ENCODE data around the gene DDR1.

Gene DDR1

DNA sequence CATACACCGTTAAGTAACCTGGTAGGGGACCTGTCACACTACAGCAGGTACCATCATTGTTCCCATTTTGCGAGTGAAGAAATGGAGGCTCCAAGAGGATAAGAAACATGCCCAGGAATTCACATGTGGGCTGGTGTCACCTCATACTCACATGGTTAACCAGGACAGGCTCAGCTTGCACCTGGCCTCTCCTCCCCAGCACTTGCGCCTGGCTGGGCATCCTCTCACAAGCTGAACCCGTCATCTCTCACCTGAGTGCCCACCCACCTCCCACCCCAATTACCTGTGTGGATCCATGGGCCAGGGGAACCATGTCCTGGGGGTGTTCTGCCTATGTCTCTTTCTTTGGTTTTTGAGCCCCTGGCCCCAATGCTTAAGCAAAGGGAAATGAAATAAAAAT, 46.2 kb downstream of the DDR1 start:
- Histone ChIP-seq H3K4me1 (ENCODE audit: control insufficient read depth in 5 of 5, insufficient read depth in 5 of 5, low read length in 5 of 5) (no peaks in the 10 kb centered on the region), H3K36me3 (ENCODE audit: control insufficient read depth in 5 of 5, insufficient read depth in 5 of 5, low read length in 5 of 5) (peaks cover 0 to 17% (median 14%) of the 10 kb centered on the region in 5 donors), H3K27me3 (ENCODE audit: control insufficient read depth in 5 of 5, insufficient read depth in 4 of 5, low read length in 5 of 5) (no peaks in the 10 kb centered on the region), H3K27ac (ENCODE audit: low read depth, low read length) (no peak overlapping the region), H3K9me3 (ENCODE audit: control insufficient read depth in 5 of 5, low read length in 5 of 5) (peaks cover 4 to 11% (median 9%) of the 10 kb centered on the region in 5 donors), H3K9ac (ENCODE audit: low read length in 5 of 5) (no peak overlapping the region), H3K4me3 (ENCODE audit: low read depth in 1 of 5, low read length in 5 of 5) (no peak overlapping the region)

DNA sequence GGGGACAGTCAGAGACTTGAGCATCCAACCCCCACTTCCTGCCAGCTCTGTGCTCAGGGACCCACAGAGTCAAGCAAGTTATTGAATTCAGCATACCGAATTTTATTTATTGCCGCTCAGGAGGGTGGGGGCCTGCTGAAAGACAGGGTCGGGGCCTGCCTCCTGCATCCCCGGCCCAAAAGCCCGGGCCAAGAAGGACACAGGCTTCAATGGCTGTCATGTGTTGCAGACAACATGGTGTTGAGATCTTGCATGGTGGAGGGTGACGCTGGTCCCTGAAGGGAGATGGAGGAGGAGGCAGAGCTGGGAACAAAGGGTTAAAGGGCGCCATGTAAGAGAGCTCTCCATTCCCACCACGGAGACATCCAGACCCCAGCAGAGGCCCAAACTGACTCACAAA, 47.0 kb downstream of the DDR1 start:
- H3K36me3 ChIP-seq (ENCODE audit: control insufficient read depth in 5 of 5, insufficient read depth in 5 of 5, low read length in 5 of 5), result peaks cover 0 to 9% (median 6%) of the 10 kb centered on the region in 5 donors
- H3K9ac ChIP-seq (ENCODE audit: low read length in 5 of 5), result no peak overlapping the region
- no peak overlapping the region for H3K4me3 ChIP-seq (ENCODE audit: low read depth in 1 of 5, low read length in 5 of 5)
- H3K27ac ChIP-seq (ENCODE audit: low read depth, low read length), result no peak overlapping the region
- H3K9me3 ChIP-seq (ENCODE audit: control insufficient read depth in 5 of 5, low read length in 5 of 5), result peaks cover 4 to 11% (median 9%) of the 10 kb centered on the region in 5 donors
- H3K4me1 ChIP-seq (ENCODE audit: control insufficient read depth in 5 of 5, insufficient read depth in 5 of 5, low read length in 5 of 5), result no peaks in the 10 kb centered on the region
- H3K27me3 ChIP-seq (ENCODE audit: control insufficient read depth in 5 of 5, insufficient read depth in 4 of 5, low read length in 5 of 5), result no peaks in the 10 kb centered on the region

- peaks cover 4 to 11% (median 9%) of the 10 kb centered on the region in 5 donors for H3K9me3 ChIP-seq (ENCODE audit: control insufficient read depth in 5 of 5, low read length in 5 of 5)
- H3K4me3 ChIP-seq (ENCODE audit: low read depth in 1 of 5, low read length in 5 of 5), result no peak within 1 kb of the TSS
- H3K27ac ChIP-seq (ENCODE audit: low read depth, low read length), result no peak within 1 kb of the TSS
- H3K27me3 ChIP-seq (ENCODE audit: control insufficient read depth in 5 of 5, insufficient read depth in 4 of 5, low read length in 5 of 5), result peaks cover 0 to 4% (median 0%) of the 10 kb centered on the region in 5 donors
- H3K9ac ChIP-seq (ENCODE audit: low read length in 5 of 5), result no peak within 1 kb of the TSS
- peaks cover 0 to 1% (median 0%) of the 10 kb centered on the region in 5 donors for H3K36me3 ChIP-seq (ENCODE audit: control insufficient read depth in 5 of 5, insufficient read depth in 5 of 5, low read length in 5 of 5)
- no peaks in the 10 kb centered on the region for H3K4me1 ChIP-seq (ENCODE audit: control insufficient read depth in 5 of 5, insufficient read depth in 5 of 5, low read length in 5 of 5)
Observed at GRCh38 chr6:30931969-30932645, 47.8 kb downstream of the DDR1 start, which contains the start of gene SFTA2. SFTA2 (minus strand) TSS chr6:30932170; CDS start chr6:30932096, 74 bp downstream.

GRCh38 chr6:30932665-30933365, 48.5 kb downstream of the DDR1 start:
- Histone ChIP-seq H3K27me3 (ENCODE audit: control insufficient read depth in 5 of 5, insufficient read depth in 4 of 5, low read length in 5 of 5) (peaks cover 0 to 8% (median 4%) of the 10 kb centered on the region in 5 donors), H3K27ac (ENCODE audit: low read depth, low read length) (no peak overlapping the region), H3K36me3 (ENCODE audit: control insufficient read depth in 5 of 5, insufficient read depth in 5 of 5, low read length in 5 of 5) (no peaks in the 10 kb centered on the region), H3K4me3 (ENCODE audit: low read depth in 1 of 5, low read length in 5 of 5) (no peak overlapping the region), H3K4me1 (ENCODE audit: control insufficient read depth in 5 of 5, insufficient read depth in 5 of 5, low read length in 5 of 5) (no peaks in the 10 kb centered on the region), H3K9me3 (ENCODE audit: control insufficient read depth in 5 of 5, low read length in 5 of 5) (peaks cover 4 to 11% (median 9%) of the 10 kb centered on the region in 5 donors), H3K9ac (ENCODE audit: low read length in 5 of 5) (no peak overlapping the region)

- Histone ChIP-seq H3K9me3 (ENCODE audit: control insufficient read depth in 5 of 5, low read length in 5 of 5) (no peaks in the 10 kb centered on the region), H3K4me3 (ENCODE audit: low read depth in 1 of 5, low read length in 5 of 5) (no peak overlapping the region), H3K9ac (ENCODE audit: low read length in 5 of 5) (no peak overlapping the region), H3K27me3 (ENCODE audit: control insufficient read depth in 5 of 5, insufficient read depth in 4 of 5, low read length in 5 of 5) (peaks cover 0 to 21% (median 15%) of the 10 kb centered on the region in 5 donors), H3K27ac (ENCODE audit: low read depth, low read length) (no peak overlapping the region), H3K4me1 (ENCODE audit: control insufficient read depth in 5 of 5, insufficient read depth in 5 of 5, low read length in 5 of 5) (no peaks in the 10 kb centered on the region), H3K36me3 (ENCODE audit: control insufficient read depth in 5 of 5, insufficient read depth in 5 of 5, low read length in 5 of 5) (no peaks in the 10 kb centered on the region)
Observed at GRCh38 chr6:30935018-30935417, 50.7 kb downstream of the DDR1 start.

DNA sequence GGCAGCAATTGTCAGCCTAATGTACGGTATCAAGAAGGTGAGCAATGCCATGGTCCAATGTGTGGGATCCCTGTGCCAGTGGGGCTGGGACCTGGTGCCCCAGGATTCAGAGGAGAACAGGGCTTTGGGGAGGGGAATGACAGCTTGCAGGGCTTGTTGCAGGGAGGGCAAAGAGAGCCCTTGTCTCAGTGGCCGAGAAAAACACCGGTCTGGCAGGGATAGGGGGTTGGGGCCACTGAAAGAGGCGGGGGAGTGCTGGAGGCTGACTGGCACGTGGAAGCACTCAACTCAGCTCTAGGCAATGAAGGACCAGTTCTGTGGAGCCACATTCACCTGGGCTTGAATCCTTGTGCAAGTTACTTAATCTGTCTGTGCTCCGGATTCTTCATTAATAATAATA, 52.9 kb downstream of the DDR1 start:
- H3K9ac ChIP-seq (ENCODE audit: low read length in 5 of 5), result no peak overlapping the region
- H3K9me3 ChIP-seq (ENCODE audit: control insufficient read depth in 5 of 5, low read length in 5 of 5), result no peaks in the 10 kb centered on the region
- no peak overlapping the region for H3K27ac ChIP-seq (ENCODE audit: low read depth, low read length)
- no peaks in the 10 kb centered on the region for H3K36me3 ChIP-seq (ENCODE audit: control insufficient read depth in 5 of 5, insufficient read depth in 5 of 5, low read length in 5 of 5)
- peaks cover 0 to 30% (median 15%) of the 10 kb centered on the region in 5 donors for H3K27me3 ChIP-seq (ENCODE audit: control insufficient read depth in 5 of 5, insufficient read depth in 4 of 5, low read length in 5 of 5)
- H3K4me1 ChIP-seq (ENCODE audit: control insufficient read depth in 5 of 5, insufficient read depth in 5 of 5, low read length in 5 of 5), result peaks cover 0 to under 1% (median 0%) of the 10 kb centered on the region in 5 donors
- H3K4me3 ChIP-seq (ENCODE audit: low read depth in 1 of 5, low read length in 5 of 5), result no peak overlapping the region

- Histone ChIP-seq H3K36me3 (ENCODE audit: control insufficient read depth in 5 of 5, insufficient read depth in 5 of 5, low read length in 5 of 5) (no peaks in the 10 kb centered on the region), H3K9ac (ENCODE audit: low read length in 5 of 5) (peak overlapping the region in 1 of 5 donors; percentile 7), H3K9me3 (ENCODE audit: control insufficient read depth in 5 of 5, low read length in 5 of 5) (no peaks in the 10 kb centered on the region), H3K4me3 (ENCODE audit: low read depth in 1 of 5, low read length in 5 of 5) (no peak overlapping the region), H3K27ac (ENCODE audit: low read depth, low read length) (no peak overlapping the region), H3K4me1 (ENCODE audit: control insufficient read depth in 5 of 5, insufficient read depth in 5 of 5, low read length in 5 of 5) (peaks cover 0 to 8% (median 6%) of the 10 kb centered on the region in 5 donors), H3K27me3 (ENCODE audit: control insufficient read depth in 5 of 5, insufficient read depth in 4 of 5, low read length in 5 of 5) (peaks cover 0 to 34% (median 15%) of the 10 kb centered on the region in 5 donors)
Observed at GRCh38 chr6:30938730-30939129, 54.4 kb downstream of the DDR1 start.

- no peak overlapping the region for H3K9ac ChIP-seq (ENCODE audit: low read length in 5 of 5)
- H3K27ac ChIP-seq (ENCODE audit: low read depth, low read length), result no peak overlapping the region
- peaks cover 0 to 34% (median 15%) of the 10 kb centered on the region in 5 donors for H3K27me3 ChIP-seq (ENCODE audit: control insufficient read depth in 5 of 5, insufficient read depth in 4 of 5, low read length in 5 of 5)
- no peaks in the 10 kb centered on the region for H3K9me3 ChIP-seq (ENCODE audit: control insufficient read depth in 5 of 5, low read length in 5 of 5)
- H3K4me1 ChIP-seq (ENCODE audit: control insufficient read depth in 5 of 5, insufficient read depth in 5 of 5, low read length in 5 of 5), result peaks cover 0 to 8% (median 6%) of the 10 kb centered on the region in 5 donors
- H3K4me3 ChIP-seq (ENCODE audit: low read depth in 1 of 5, low read length in 5 of 5), result no peak overlapping the region
- H3K36me3 ChIP-seq (ENCODE audit: control insufficient read depth in 5 of 5, insufficient read depth in 5 of 5, low read length in 5 of 5), result no peaks in the 10 kb centered on the region
Observed at GRCh38 chr6:30939473-30939872, 55.2 kb downstream of the DDR1 start.

DNA sequence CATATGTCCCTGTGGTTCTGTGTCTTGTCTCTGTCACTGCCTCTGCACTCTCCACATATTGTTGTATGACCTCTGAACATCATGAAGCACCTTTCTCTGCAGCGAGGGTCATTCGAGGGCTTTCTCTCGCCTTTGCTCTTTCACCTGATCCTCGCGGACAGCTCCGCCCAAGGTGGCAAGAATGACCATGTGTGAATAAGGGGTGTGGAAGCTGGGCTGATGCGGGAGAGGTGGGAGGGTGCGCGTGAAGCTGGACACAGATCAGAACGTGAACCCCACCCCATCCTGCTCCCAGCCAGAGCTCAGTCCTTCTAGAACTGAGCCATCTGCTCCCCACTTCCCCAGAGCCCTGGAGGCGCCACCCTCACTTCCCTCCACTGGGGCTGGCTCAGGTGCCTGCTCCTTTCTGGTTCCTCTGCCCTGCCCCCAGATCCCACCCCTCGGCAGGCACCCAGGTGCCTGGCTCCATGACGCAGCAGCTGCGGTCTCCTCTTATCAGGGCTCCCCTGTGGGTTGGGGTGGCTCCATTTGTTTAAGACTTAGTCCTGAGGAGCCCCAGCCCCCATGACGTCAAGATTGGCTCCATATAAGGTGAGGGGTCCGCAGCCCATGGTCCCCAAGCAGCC, 56.2 kb downstream of the DDR1 start, which contains the start of gene MUCL3:
TSS of gene MUCL3 (plus strand) at position 613 of the 626 bp plus-strand sequence. CDS start 27 bp downstream, outside the sequence.
- H3K36me3 ChIP-seq (ENCODE audit: control insufficient read depth in 5 of 5, insufficient read depth in 5 of 5, low read length in 5 of 5), result no peaks in the 10 kb centered on the region
- H3K4me1 ChIP-seq (ENCODE audit: control insufficient read depth in 5 of 5, insufficient read depth in 5 of 5, low read length in 5 of 5), result peaks cover 0 to 8% (median 6%) of the 10 kb centered on the region in 5 donors
- H3K4me3 ChIP-seq (ENCODE audit: low read depth in 1 of 5, low read length in 5 of 5), result no peak within 1 kb of the TSS
- no peak within 1 kb of the TSS for H3K27ac ChIP-seq (ENCODE audit: low read depth, low read length)
- H3K27me3 ChIP-seq (ENCODE audit: control insufficient read depth in 5 of 5, insufficient read depth in 4 of 5, low read length in 5 of 5), result peaks cover 0 to 34% (median 15%) of the 10 kb centered on the region in 5 donors
- H3K9ac ChIP-seq (ENCODE audit: low read length in 5 of 5), result no peak within 1 kb of the TSS
- H3K9me3 ChIP-seq (ENCODE audit: control insufficient read depth in 5 of 5, low read length in 5 of 5), result no peaks in the 10 kb centered on the region
